IMR-90 (cell line): ENCODE measurements around the gene SPOUT1. TPM values are rescaled to one million over a fixed set of nuclear protein-coding genes. Genes with fewer than 3 reads are reported as not detected.

Source experiments
- ATAC-seq: fragments of 200-7000 bp; cut with Tn5 transposase; 2 replicates; pipeline ENCODE4 v1.9.1; 2020; ENCODE audit warnings: low read depth, mild to moderate bottlenecking, moderate library complexity
- BruUV-seq: library from RNA; stranded (reverse); fragments of 400-500 nt; replicated peaks from 2 replicates; lab custom pipeline; 2021; lab: Mats Ljungman, UMichigan
- CTCF ChIA-PET: fragments of 300-600 bp; formaldehyde crosslinking; extraction: SDS; loops from one replicate; lab custom pipeline; 2021; ENCODE audit warnings: antibody characterized with exemption; lab: Yijun Ruan, JAX
- POLR2A ChIA-PET: fragments of 300-600 bp; sonication (Branson Sonifier 250); formaldehyde crosslinking; loops from one replicate; lab custom pipeline; 2022; ENCODE audit warnings: antibody characterized with exemption; ENCODE audit not compliant: unreplicated experiment; lab: Charles Lee
- DNase-seq: peaks from one replicate; pipeline ENCODE4 v3.0.0; 2013
- H2AFZ ChIP-seq: replicated peaks from 2 replicates; pipeline ENCODE3; 2013; ENCODE audit warnings: low read length, mild to moderate bottlenecking; ENCODE audit not compliant: poor library complexity
- H2AK5ac ChIP-seq: 2 replicates; pipeline ENCODE4 v1.6.1; 2013; ENCODE audit warnings: low read depth, low read length, inconsistent platforms
- H2AK9ac ChIP-seq: replicated peaks from 2 replicates; pipeline ENCODE3; 2013; ENCODE audit warnings: mild to moderate bottlenecking, low read depth, low read length, moderate library complexity; ENCODE audit not compliant: poor library complexity
- H2BK120ac ChIP-seq: 2 replicates; pipeline ENCODE4 v1.6.1; 2013; ENCODE audit warnings: low read depth, low read length, inconsistent platforms
- H2BK15ac ChIP-seq: 3 replicates; pipeline ENCODE4 v1.6.1; 2013; ENCODE audit warnings: low read depth, low read length, inconsistent platforms
- H2BK20ac ChIP-seq: 2 replicates; pipeline ENCODE4 v1.6.1; 2013; ENCODE audit warnings: low read depth, mild to moderate bottlenecking, inconsistent platforms, low read length, moderate library complexity
- H2BK5ac ChIP-seq: 2 replicates; pipeline ENCODE4 v1.6.1; 2013; ENCODE audit warnings: mild to moderate bottlenecking, low read depth, low read length, inconsistent platforms; ENCODE audit not compliant: poor library complexity, severe bottlenecking
- H3K14ac ChIP-seq: replicated peaks from 2 replicates; pipeline ENCODE4 v1.6.1; 2013; ENCODE audit warnings: low read depth, low read length, inconsistent platforms
- H3K18ac ChIP-seq: 2 replicates; pipeline ENCODE4 v1.6.1; 2013; ENCODE audit warnings: low read depth, low read length, control low read depth
- H3K23ac ChIP-seq: 2 replicates; pipeline ENCODE4 v1.6.1; 2013; ENCODE audit warnings: low read depth, low read length, inconsistent platforms
- H3K27ac ChIP-seq: 2 replicates; pipeline ENCODE4 v1.5.1; 2013; ENCODE audit warnings: mild to moderate bottlenecking, control low read depth, low read length; ENCODE audit not compliant: insufficient read depth
- H3K27me3 ChIP-seq: 2 replicates; pipeline ENCODE4 v1.6.1; 2013; ENCODE audit warnings: low read length; ENCODE audit not compliant: control insufficient read depth, insufficient read depth
- H3K36me3 ChIP-seq: 2 replicates; pipeline ENCODE4 v1.6.1; 2013; ENCODE audit warnings: low read length, mixed read lengths; ENCODE audit not compliant: control insufficient read depth, insufficient read depth
- H3K4ac ChIP-seq: 2 replicates; pipeline ENCODE4 v1.6.1; 2013; ENCODE audit warnings: low read depth, low read length, inconsistent platforms
- H3K4me1 ChIP-seq: 2 replicates; pipeline ENCODE4 v1.6.1; 2013; ENCODE audit warnings: low read length, mixed read lengths; ENCODE audit not compliant: control insufficient read depth, insufficient read depth
- H3K4me2 ChIP-seq: 2 replicates; pipeline ENCODE4 v1.6.1; 2013; ENCODE audit warnings: low read depth, mild to moderate bottlenecking, control low read depth, low read length, moderate library complexity
- H3K4me3 ChIP-seq: 2 replicates; pipeline ENCODE4 v1.5.1; 2013; ENCODE audit warnings: low read depth, mild to moderate bottlenecking, control low read depth, low read length, moderate library complexity; ENCODE audit not compliant: insufficient read depth
- H3K56ac ChIP-seq: 2 replicates; pipeline ENCODE4 v1.6.1; 2013; ENCODE audit warnings: low read length, inconsistent platforms; ENCODE audit not compliant: insufficient read depth; ENCODE audit errors: extremely low read depth
- H3K79me1 ChIP-seq, 2 experiments: 2 replicates each; pipeline ENCODE4 v1.6.1; 2013; ENCODE audit warnings: low read length in 2 of 2, inconsistent platforms in 1 of 2, low read depth in 1 of 2
- H3K9ac ChIP-seq: 2 replicates; pipeline ENCODE4 v1.6.1; 2013; ENCODE audit warnings: low read depth, low read length, control low read depth
- H3K9me1 ChIP-seq: 2 replicates; pipeline ENCODE4 v1.6.1; 2013; ENCODE audit warnings: low read length, inconsistent platforms; ENCODE audit not compliant: insufficient read depth
- H3K9me3 ChIP-seq: 2 replicates; pipeline ENCODE4 v1.6.1; 2013; ENCODE audit warnings: low read length; ENCODE audit not compliant: control insufficient read depth, insufficient read depth
- H4K20me1 ChIP-seq: 2 replicates; pipeline ENCODE4 v1.6.1; 2013; ENCODE audit warnings: low read length, inconsistent platforms; ENCODE audit not compliant: insufficient read depth
- H4K5ac ChIP-seq: 2 replicates; pipeline ENCODE4 v1.6.1; 2013; ENCODE audit warnings: mild to moderate bottlenecking, low read depth, low read length, control low read depth
- H4K8ac ChIP-seq, 2 experiments: 2 replicates each; pipeline ENCODE4 v1.6.1; 2013; ENCODE audit warnings: low read depth in 2 of 2, low read length in 2 of 2, control low read depth in 1 of 2, inconsistent platforms in 1 of 2
- H4K91ac ChIP-seq: 2 replicates; pipeline ENCODE4 v1.6.1; 2013; ENCODE audit warnings: low read depth, low read length, inconsistent platforms; ENCODE audit not compliant: insufficient read depth
- CEBPB ChIP-seq: IDR thresholded peaks from 2 replicates; pipeline ENCODE4 v1.6.1; 2012; ENCODE audit warnings: low read depth, low read length, improper control_type of control experiment
- CHD1 ChIP-seq: IDR thresholded peaks from 2 replicates; pipeline ENCODE4 v1.6.1; 2012; ENCODE audit warnings: low read depth, low read length, improper control_type of control experiment
- FOS ChIP-seq: fragments of 150-350 bp; IDR thresholded peaks from 2 replicates; pipeline ENCODE4 v1.6.1; 2016; ENCODE audit warnings: low read depth, low read length
- MAFK ChIP-seq: IDR thresholded peaks from 2 replicates; pipeline ENCODE4 v1.6.1; 2012; ENCODE audit warnings: low read depth, low read length, improper control_type of control experiment
- MAZ ChIP-seq: IDR thresholded peaks from 2 replicates; pipeline ENCODE4 v1.6.1; 2012; ENCODE audit warnings: low read depth, mild to moderate bottlenecking, low read length, improper control_type of control experiment, moderate library complexity, borderline replicate concordance
- MXI1 ChIP-seq: IDR thresholded peaks from 2 replicates; pipeline ENCODE4 v1.6.1; 2012; ENCODE audit warnings: low read depth, mild to moderate bottlenecking, low read length, moderate library complexity, borderline replicate concordance
- RAD21 ChIP-seq: IDR thresholded peaks from 2 replicates; pipeline ENCODE4 v1.6.1; 2012; ENCODE audit warnings: low read length, improper control_type of control experiment
- RFX5 ChIP-seq: IDR thresholded peaks from 2 replicates; pipeline ENCODE4 v1.8.0; 2012; ENCODE audit warnings: low read depth, mild to moderate bottlenecking, low read length, moderate library complexity
- SMC3 ChIP-seq: fragments of 150-350 bp; IDR thresholded peaks from 2 replicates; pipeline ENCODE4 v1.6.1; 2016; ENCODE audit warnings: low read depth, mild to moderate bottlenecking, antibody characterized with exemption, low read length, moderate library complexity
- USF2 ChIP-seq: fragments of 150-350 bp; IDR thresholded peaks from 2 replicates; pipeline ENCODE4 v1.6.1; 2017; ENCODE audit warnings: mild to moderate bottlenecking, antibody characterized with exemption, low read length, low read depth
- WGBS, 2 experiments: methylation state at CpG; one replicate each; pipeline versions ENCODE4 v1.1.5 to v1.1.7; 2013; ENCODE audit warnings: missing lambda C conversion rate in 2 of 2; ENCODE audit not compliant: insufficient read length in 1 of 2; ENCODE audit errors: extremely low coverage in 2 of 2; 5-methylcytosine and 5-hydroxymethylcytosine counted together
- dilution Hi-C: fragments of 300-500 bp; cut with HindIII; formaldehyde crosslinking; loops from one replicate; pipeline ENCODE4 v1.14.3; 2018; ENCODE audit warnings: low sequenced_read_pairs; ENCODE audit not compliant: unreplicated experiment
- in situ Hi-C: fragments of 300-500 bp; cut with MboI; formaldehyde crosslinking; loops from 3 replicates; pipeline ENCODE4 v1.14.3; 2019; ENCODE audit warnings: low sequenced_read_pairs, inconsistent platforms, mixed read lengths
- intact Hi-C: fragments of 100-400 bp; cut with micrococcal nuclease; formaldehyde crosslinking; loops from 2 replicates; pipeline ENCODE4 v1.10.0; 2022
- polyA plus RNA-seq, 3 experiments: library from polyadenylated mRNA; depleted of rRNA; stranded (reverse); fragments of >200 nt; gene quantifications; 2 replicates each; pipeline ENCODE4 v1.2.3, GENCODE V29; 2012; ENCODE audit warnings: low replicate concordance in 1 of 3
- total RNA-seq: library from RNA; depleted of rRNA; stranded (reverse); fragments of >200 nt; gene quantifications from 2 replicates; pipeline ENCODE4 v1.2.3, GENCODE V29; 2012
- TF ChIP-seq, protein P1 (sequence below): conservative IDR thresholded peaks from 2 replicates; pipeline ENCODE4 v1.5.1; 2012; ENCODE audit warnings: mild to moderate bottlenecking, low read depth, low read length, improper control_type of control experiment
- TF ChIP-seq, protein P2 (sequence below): fragments of 150-350 bp; IDR thresholded peaks from 2 replicates; pipeline ENCODE4 v1.6.1; 2016; ENCODE audit warnings: low read depth, mild to moderate bottlenecking, low read length, moderate library complexity, borderline replicate concordance

SPOUT1 gene
- total and polyA plus RNA-seq, 2 of the 4 experiments (the other 2 are of a cell fraction), result 17.9 to 27.8 TPM

GRCh38 chr9:128771745-128772519, 57.7 kb downstream of the SPOUT1 start, which contains the start of gene ZER1:
ZER1 (minus strand) TSS chr9:128771927; CDS start chr9:128755565, 16,362 bp downstream.
- DNase-seq (peak; percentile 83), ATAC-seq (peak; percentile 96)
- in situ Hi-C loops, result no loop called here
- Histone ChIP-seq H3K9ac (peak within 1 kb of the TSS; percentile 93), H3K4me2 (peak within 1 kb of the TSS; percentile 100), H2AFZ (peak within 1 kb of the TSS; percentile 99), H3K56ac (peak within 1 kb of the TSS; percentile 52), H3K23ac (peak within 1 kb of the TSS; percentile 96), H4K91ac (peak within 1 kb of the TSS; percentile 88), H3K9me1 (peaks cover 7% of the 10 kb centered on the region; the same call in 1 of the 2 replicates), H2AK5ac (peak within 1 kb of the TSS; percentile 36), H3K4me1 (peaks cover 5% of the 10 kb centered on the region), H3K27me3 (no peaks in the 10 kb centered on the region), H3K4me3 (peak within 1 kb of the TSS; percentile 99), H3K79me1 (peaks cover 20 to 49% of the 10 kb centered on the region in 2 experiments), H4K8ac (peak within 1 kb of the TSS; percentile 96 to 97), H2BK20ac (0 out of 2 replicates have a peak within 1 kb of the TSS, but pooled peaks have one; percentile 10), H4K5ac (peak within 1 kb of the TSS; percentile 96), H3K27ac (peak within 1 kb of the TSS; percentile 95), H4K20me1 (peaks cover 3% of the 10 kb centered on the region; the same call in 1 of the 2 replicates), H3K4ac (peak within 1 kb of the TSS; percentile 89), H3K36me3 (peaks cover 4% of the 10 kb centered on the region), H2BK15ac (peak within 1 kb of the TSS; percentile 42; the same call in 1 of the 3 replicates), H2BK120ac (peak within 1 kb of the TSS; percentile 52), H3K14ac (peak within 1 kb of the TSS; percentile 96), H2AK9ac (peak within 1 kb of the TSS; percentile 94), H3K9me3 (peaks cover 2% of the 10 kb centered on the region; the same call in 1 of the 2 replicates), H2BK5ac (peak within 1 kb of the TSS; percentile 91), H3K18ac (peak within 1 kb of the TSS; percentile 87)
- 0% methylated on average over 28 of the region's 72 CpGs; no CpG with 5 or more reads in 1 of the 2 experiments for WGBS, 2 experiments
- dilution Hi-C loops, result no loop called here
- POLR2A ChIA-PET, result no interaction called here
- BruUV-seq, result no TSS peak
- intact Hi-C loops, result loop anchor here (1.0 to 2.0 kb wide), 2 partner anchors 15 to 176 kb away; partner anchors contain the start of gene TBC1D13
- CTCF ChIA-PET, result interaction anchor here (1.0 to 1.8 kb wide), 2 partner anchors 10 to 11 kb away, joined by 3 to 4 read pairs; no protein-coding TSS in a partner anchor
- TF ChIP-seq CHD1 (no peak), MAZ (peak; percentile 84), FOS (0 out of 2 replicates have a peak, but pooled peaks have one; percentile 2), CEBPB (no peak), RAD21 (no peak), MXI1 (no peak; the same call in 1 of the 2 replicates), SMC3 (peak; percentile 15; the same call in 1 of the 2 replicates), RFX5 (peak; percentile 65), MAFK (no peak), USF2 (no peak)
- TF ChIP-seq, protein P1, sequence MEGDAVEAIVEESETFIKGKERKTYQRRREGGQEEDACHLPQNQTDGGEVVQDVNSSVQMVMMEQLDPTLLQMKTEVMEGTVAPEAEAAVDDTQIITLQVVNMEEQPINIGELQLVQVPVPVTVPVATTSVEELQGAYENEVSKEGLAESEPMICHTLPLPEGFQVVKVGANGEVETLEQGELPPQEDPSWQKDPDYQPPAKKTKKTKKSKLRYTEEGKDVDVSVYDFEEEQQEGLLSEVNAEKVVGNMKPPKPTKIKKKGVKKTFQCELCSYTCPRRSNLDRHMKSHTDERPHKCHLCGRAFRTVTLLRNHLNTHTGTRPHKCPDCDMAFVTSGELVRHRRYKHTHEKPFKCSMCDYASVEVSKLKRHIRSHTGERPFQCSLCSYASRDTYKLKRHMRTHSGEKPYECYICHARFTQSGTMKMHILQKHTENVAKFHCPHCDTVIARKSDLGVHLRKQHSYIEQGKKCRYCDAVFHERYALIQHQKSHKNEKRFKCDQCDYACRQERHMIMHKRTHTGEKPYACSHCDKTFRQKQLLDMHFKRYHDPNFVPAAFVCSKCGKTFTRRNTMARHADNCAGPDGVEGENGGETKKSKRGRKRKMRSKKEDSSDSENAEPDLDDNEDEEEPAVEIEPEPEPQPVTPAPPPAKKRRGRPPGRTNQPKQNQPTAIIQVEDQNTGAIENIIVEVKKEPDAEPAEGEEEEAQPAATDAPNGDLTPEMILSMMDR, result no peak
- TF ChIP-seq, protein P2, sequence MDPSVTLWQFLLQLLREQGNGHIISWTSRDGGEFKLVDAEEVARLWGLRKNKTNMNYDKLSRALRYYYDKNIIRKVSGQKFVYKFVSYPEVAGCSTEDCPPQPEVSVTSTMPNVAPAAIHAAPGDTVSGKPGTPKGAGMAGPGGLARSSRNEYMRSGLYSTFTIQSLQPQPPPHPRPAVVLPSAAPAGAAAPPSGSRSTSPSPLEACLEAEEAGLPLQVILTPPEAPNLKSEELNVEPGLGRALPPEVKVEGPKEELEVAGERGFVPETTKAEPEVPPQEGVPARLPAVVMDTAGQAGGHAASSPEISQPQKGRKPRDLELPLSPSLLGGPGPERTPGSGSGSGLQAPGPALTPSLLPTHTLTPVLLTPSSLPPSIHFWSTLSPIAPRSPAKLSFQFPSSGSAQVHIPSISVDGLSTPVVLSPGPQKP, result 0 out of 2 replicates have a peak, but pooled peaks have one; percentile 45
